Keratinocyte (primary cell): ENCODE measurements around the gene TNIP2. TPM values are rescaled to one million over a fixed set of nuclear protein-coding genes. Genes with fewer than 3 reads are reported as not detected.
A peak's percentile ranks its signal among the peaks of the same experiment; 100 is the strongest.

Experiments used
- DNase-seq: peaks from one replicate; pipeline ENCODE4 v3.0.0-alpha.2; 2011; ENCODE audit warnings: low read depth, missing footprints, low spot score
- FAIRE-seq: peaks from 2 replicates; lab custom pipeline; 2011; peaks lifted over from hg19 to GRCh38; lab: Jason Lieb, UNC
- H2AFZ ChIP-seq: 2 replicates; pipeline ENCODE4 v1.6.0; 2012; ENCODE audit warnings: low read length, control low read depth, inconsistent platforms; ENCODE audit not compliant: control insufficient read depth
- H3K27ac ChIP-seq: 2 replicates; pipeline ENCODE4 v1.5.1; 2011; ENCODE audit warnings: low read length; ENCODE audit not compliant: control insufficient read depth, insufficient read depth
- H3K27me3 ChIP-seq: 3 replicates; pipeline ENCODE4 v1.6.0; 2011; ENCODE audit warnings: low read length; ENCODE audit not compliant: control insufficient read depth, insufficient read depth; ENCODE audit errors: extremely low read depth
- H3K36me3 ChIP-seq, 2 experiments: 2 replicates in 1 of 2; 3 replicates in 1 of 2; pipeline ENCODE4 v1.5.1; 2011; ENCODE audit warnings: low read length in 2 of 2, mild to moderate bottlenecking in 1 of 2; ENCODE audit not compliant: control insufficient read depth in 2 of 2, insufficient read depth in 2 of 2; ENCODE audit errors: extremely low read depth in 1 of 2
- H3K4me1 ChIP-seq: 3 replicates; pipeline ENCODE4 v1.5.1; 2011; ENCODE audit warnings: low read length; ENCODE audit not compliant: control insufficient read depth, insufficient read depth; ENCODE audit errors: extremely low read depth
- H3K4me2 ChIP-seq: 3 replicates; pipeline ENCODE4 v1.6.0; 2011; ENCODE audit warnings: low read depth, low read length; ENCODE audit not compliant: control insufficient read depth, insufficient read depth; ENCODE audit errors: extremely low read depth
- H3K4me3 ChIP-seq, 3 experiments: fragments of 200-600 bp in 1 of 3; sonication (generic) in 1 of 3; 2 replicates in 2 of 3; 3 replicates in 1 of 3; pipeline ENCODE4 v1.5.1; 2011 to 2016; ENCODE audit warnings: low read length in 3 of 3, mild to moderate bottlenecking in 3 of 3, control low read depth in 2 of 3, inconsistent platforms in 1 of 3, low read depth in 1 of 3, mixed read lengths in 1 of 3, mixed run types in 1 of 3, moderate library complexity in 1 of 3; ENCODE audit not compliant: control insufficient read depth in 2 of 3, insufficient read depth in 2 of 3; ENCODE audit errors: extremely low read depth in 1 of 3
- H3K79me2 ChIP-seq: 2 replicates; pipeline ENCODE4 v1.6.0; 2012; ENCODE audit warnings: low read length; ENCODE audit not compliant: control insufficient read depth, insufficient read depth
- H3K9ac ChIP-seq: 3 replicates; pipeline ENCODE4 v1.6.0; 2011; ENCODE audit warnings: low read length; ENCODE audit not compliant: control insufficient read depth, insufficient read depth; ENCODE audit errors: extremely low read depth
- H3K9me1 ChIP-seq: 3 replicates; pipeline ENCODE4 v1.6.0; 2011; ENCODE audit warnings: low read length; ENCODE audit not compliant: control insufficient read depth, insufficient read depth; ENCODE audit errors: extremely low read depth
- H3K9me3 ChIP-seq: 2 replicates; pipeline ENCODE4 v1.5.1; 2012; ENCODE audit warnings: low read depth, low read length; ENCODE audit not compliant: control insufficient read depth
- H4K20me1 ChIP-seq: 3 replicates; pipeline ENCODE4 v1.6.0; 2011; ENCODE audit warnings: low read length; ENCODE audit not compliant: control insufficient read depth, insufficient read depth; ENCODE audit errors: extremely low read depth
- EZH2 ChIP-seq: IDR thresholded peaks from one replicate; pipeline ENCODE4 v1.6.1; 2012; ENCODE audit warnings: inconsistent platforms, mild to moderate bottlenecking, low read length, moderate library complexity
- dilution Hi-C: fragments of 300-500 bp; cut with MboI; formaldehyde crosslinking; loops from one replicate; pipeline ENCODE4 v1.7.0; 2020; ENCODE audit warnings: low sequenced_read_pairs; ENCODE audit not compliant: extremely low pct_ligation_motif_present
- polyA plus RNA-seq, 5 experiments: library from polyadenylated mRNA; depleted of rRNA in 3 of 5; stranded (reverse) in 3 of 5; stranded (forward) in 1 of 5; unstranded in 1 of 5; fragments of >200 nt; gene quantifications; 1 replicate in 1 of 5; 2 replicates in 3 of 5; 3 replicates in 1 of 5; pipeline versions ENCODE4 v1.2.1 to v1.2.3, GENCODE V29; 2011 to 2012; ENCODE audit warnings: missing spikeins in 2 of 5, low read depth in 1 of 5, low replicate concordance in 1 of 5
- TF ChIP-seq, protein P1 (sequence below), 3 experiments: IDR thresholded peaks in 1 of 3; conservative IDR thresholded peaks in 1 of 3; optimal IDR thresholded peaks in 1 of 3; 2 replicates in 2 of 3; 3 replicates in 1 of 3; pipeline versions ENCODE3 to v1.5.1; 2011; ENCODE audit warnings: low read length in 3 of 3, mild to moderate bottlenecking in 3 of 3, moderate library complexity in 2 of 3, control low read depth in 1 of 3, inconsistent platforms in 1 of 3; ENCODE audit not compliant: insufficient read depth in 2 of 3; ENCODE audit errors: extremely low read depth in 1 of 3

TNIP2 gene
- polyA plus RNA-seq, 1 donor (not counting 4 experiments of a cell fraction or from before 2014, with no cell fraction given) = 22.6 TPM

GRCh38 chr4:2757426-2757825, 1.3 kb upstream of the TNIP2 start:
- Histone ChIP-seq H3K36me3 (no peaks in the 10 kb centered on the region), H3K4me2 (no peak overlapping the region), H3K9me1 (no peaks in the 10 kb centered on the region), H3K79me2 (peaks cover 16% of the 10 kb centered on the region), H3K4me1 (peaks cover 14% of the 10 kb centered on the region), H3K27ac (no peak overlapping the region), H3K9me3 (no peaks in the 10 kb centered on the region), H3K27me3 (no peaks in the 10 kb centered on the region), H3K4me3 (no peak overlapping the region), H4K20me1 (no peaks in the 10 kb centered on the region), H2AFZ (no peak overlapping the region), H3K9ac (no peak overlapping the region)
- dilution Hi-C loops = no loop called here
- TF ChIP-seq, protein P1, sequence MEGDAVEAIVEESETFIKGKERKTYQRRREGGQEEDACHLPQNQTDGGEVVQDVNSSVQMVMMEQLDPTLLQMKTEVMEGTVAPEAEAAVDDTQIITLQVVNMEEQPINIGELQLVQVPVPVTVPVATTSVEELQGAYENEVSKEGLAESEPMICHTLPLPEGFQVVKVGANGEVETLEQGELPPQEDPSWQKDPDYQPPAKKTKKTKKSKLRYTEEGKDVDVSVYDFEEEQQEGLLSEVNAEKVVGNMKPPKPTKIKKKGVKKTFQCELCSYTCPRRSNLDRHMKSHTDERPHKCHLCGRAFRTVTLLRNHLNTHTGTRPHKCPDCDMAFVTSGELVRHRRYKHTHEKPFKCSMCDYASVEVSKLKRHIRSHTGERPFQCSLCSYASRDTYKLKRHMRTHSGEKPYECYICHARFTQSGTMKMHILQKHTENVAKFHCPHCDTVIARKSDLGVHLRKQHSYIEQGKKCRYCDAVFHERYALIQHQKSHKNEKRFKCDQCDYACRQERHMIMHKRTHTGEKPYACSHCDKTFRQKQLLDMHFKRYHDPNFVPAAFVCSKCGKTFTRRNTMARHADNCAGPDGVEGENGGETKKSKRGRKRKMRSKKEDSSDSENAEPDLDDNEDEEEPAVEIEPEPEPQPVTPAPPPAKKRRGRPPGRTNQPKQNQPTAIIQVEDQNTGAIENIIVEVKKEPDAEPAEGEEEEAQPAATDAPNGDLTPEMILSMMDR (optimal IDR thresholded peaks at IDR 0.05 in 1 of 3, IDR thresholded peaks at IDR 0.05 in 1 of 3, conservative IDR thresholded peaks at IDR 0.05 in 1 of 3; ENCODE audit: extremely low read depth in 1 of 3, insufficient read depth in 2 of 3, low read length in 3 of 3) = no peak
- TF ChIP-seq EZH2 = no peak
- DNase-seq = no peak
- no peak for FAIRE-seq

DNA sequence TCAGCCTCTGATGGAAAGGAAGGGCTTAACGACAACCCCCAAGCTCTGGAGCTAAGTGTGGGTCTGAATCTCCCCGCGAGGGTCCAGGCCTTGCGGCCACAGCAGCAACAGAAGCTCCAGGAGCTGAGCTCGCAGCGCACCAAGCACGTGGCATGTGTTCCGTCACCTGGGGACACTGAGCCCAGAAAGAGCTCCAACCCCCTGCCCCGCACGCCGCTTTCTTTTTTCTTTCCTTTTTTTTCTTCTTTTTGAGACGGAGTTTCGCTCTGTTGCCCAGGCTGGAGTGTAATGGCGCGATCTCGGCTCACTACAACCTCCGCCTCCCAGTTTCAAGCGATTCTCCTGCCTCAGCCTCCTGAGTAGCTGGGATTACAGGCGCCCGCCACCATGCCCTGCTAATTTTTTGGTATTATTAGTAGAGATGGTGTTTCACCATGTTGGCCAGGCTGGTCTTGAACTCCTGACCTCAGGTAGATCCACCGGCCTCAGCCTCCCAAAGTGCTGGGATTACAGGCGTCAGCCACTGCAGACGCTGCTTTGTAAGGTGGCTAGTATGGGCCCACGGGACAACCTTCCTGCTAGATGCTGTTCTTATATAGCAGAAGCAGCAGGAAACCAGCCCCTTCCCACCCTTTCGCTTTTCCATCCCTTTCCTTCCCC, 685 bp upstream of the TNIP2 start:
- Histone ChIP-seq H3K79me2 (peaks cover 16% of the 10 kb centered on the region), H3K27ac (peak overlapping the region; percentile 10), H3K4me2 (peak overlapping the region; percentile 49), H3K9ac (peak overlapping the region; percentile 35), H3K9me3 (no peaks in the 10 kb centered on the region), H3K4me3 (no peak overlapping the region), H3K27me3 (no peaks in the 10 kb centered on the region), H4K20me1 (no peaks in the 10 kb centered on the region), H3K9me1 (no peaks in the 10 kb centered on the region), H2AFZ (peak overlapping the region; percentile 29), H3K4me1 (peaks cover 14% of the 10 kb centered on the region), H3K36me3 (peaks cover 0 to 3% of the 10 kb centered on the region in 2 experiments)
- TF ChIP-seq EZH2 = no peak
- TF ChIP-seq, protein P1 (optimal IDR thresholded peaks at IDR 0.05 in 1 of 3, IDR thresholded peaks at IDR 0.05 in 1 of 3, conservative IDR thresholded peaks at IDR 0.05 in 1 of 3; ENCODE audit: extremely low read depth in 1 of 3, insufficient read depth in 2 of 3, low read length in 3 of 3) = no peak
- DNase-seq (no peak), FAIRE-seq (no peak)
- dilution Hi-C loops = no loop called here
